Left lung (tissue), 10 donors: ENCODE results near the gene CBY2. TPM values are rescaled to one million over a fixed set of nuclear protein-coding genes. Genes with fewer than 3 reads are reported as not detected.
"Not testable (repeated sequence)": the region's sequence is repeated elsewhere in the genome, so short reads cannot be mapped to it uniquely, and the experiment has no call there.

Experiments
- ATAC-seq: fragments of 200-7000 bp; cut with Tn5 transposase; one replicate; pipeline ENCODE4 v1.9.1; 2020; ENCODE audit warnings: moderate library complexity
- DNase-seq, 4 donors: peaks; one replicate each; pipeline ENCODE4 v3.0.0-alpha.2; 2013 to 2020
- H3K27ac ChIP-seq, 2 donors: fragments of 200-600 bp; sonication (generic) in 1 of 2; one replicate each; pipeline versions ENCODE4 v1.5.0 to v1.8.0; 2020 to 2021
- H3K27me3 ChIP-seq, 2 donors: fragments of 200-600 bp; sonication (generic) in 1 of 2; one replicate each; pipeline versions ENCODE4 v1.5.0 to v1.8.0; 2020 to 2021
- H3K36me3 ChIP-seq, 2 donors: fragments of 200-600 bp; sonication (generic) in 1 of 2; one replicate each; pipeline versions ENCODE4 v1.5.0 to v1.8.0; 2020 to 2021
- H3K4me1 ChIP-seq, 2 donors: fragments of 200-600 bp; one replicate each; pipeline ENCODE4 v1.8.0; 2021
- H3K4me3 ChIP-seq, 2 donors: fragments of 200-600 bp; sonication (generic) in 1 of 2; one replicate each; pipeline versions ENCODE4 v1.5.0 to v1.8.0; 2020 to 2021; ENCODE audit warnings: mild to moderate bottlenecking in 1 of 2
- H3K9me3 ChIP-seq, 2 donors: fragments of 200-600 bp; sonication (generic) in 1 of 2; one replicate each; pipeline versions ENCODE4 v1.5.0 to v1.8.0; 2020 to 2021
- CTCF ChIP-seq, 2 donors: fragments of 200-600 bp; sonication (generic) in 1 of 2; IDR thresholded peaks; one replicate each; pipeline versions ENCODE4 v1.5.0 to v1.8.0; 2021; ENCODE audit warnings: antibody characterized with exemption in 2 of 2
- intact Hi-C, 2 donors: fragments of 100-400 bp; cut with DNase I; formaldehyde crosslinking; loops; one replicate each; pipeline versions ENCODE4 v1.11.2 to v1.14.2; 2022
- polyA plus RNA-seq, 6 donors: library from polyadenylated mRNA; unstranded; fragments of 120-200 nt; gene quantifications; one replicate each; pipeline ENCODE4 v1.2.1, GENCODE V29; 2013; ENCODE audit not compliant: insufficient read length in 6 of 6
- total RNA-seq, 2 donors: library from RNA; stranded (reverse); fragmentation: NEBNext Ultra II Directional; extraction: Animal tissue kit (Norgen Biotek cat#: 25700); gene quantifications; one replicate each; pipeline ENCODE4 v1.2.1, GENCODE V29; 2021
- donor health status: DM: no; HTN: yes; CAD: no.
- donor health status: DM: no; HTN: no; CAD: no.

Gene CBY2
- total and polyA plus RNA-seq, 8 donors, result not detected

GRCh38 chr13:45662162-45662561, 40.0 kb upstream of the CBY2 start:
- no peak for TF ChIP-seq CTCF (IDR thresholded peaks at IDR 0.05)
- intact Hi-C loops, result no loop called here
- no peak overlapping the region for H3K27ac ChIP-seq
- DNase-seq (peak in 2 of 4 donors; percentile 85 to 89), ATAC-seq (peak; percentile 43)
- no peaks in the 10 kb centered on the region for H3K4me1 ChIP-seq
- H3K36me3 ChIP-seq, result no peaks in the 10 kb centered on the region
- H3K9me3 ChIP-seq, result no peaks in the 10 kb centered on the region
- no peaks in the 10 kb centered on the region for H3K27me3 ChIP-seq
- H3K4me3 ChIP-seq, result no peak overlapping the region

- DNase-seq, ATAC-seq, intact Hi-C loops, H3K27ac ChIP-seq, H3K4me3 ChIP-seq, H3K9me3 ChIP-seq, H3K4me1 ChIP-seq, H3K36me3 ChIP-seq, H3K27me3 ChIP-seq: not testable (repeated sequence)
Measured at GRCh38 chr13:45662903-45663302, 39.2 kb upstream of the CBY2 start.

GRCh38 chr13:45669626-45670025, 32.5 kb upstream of the CBY2 start:
- H3K27ac ChIP-seq, ATAC-seq, H3K4me1 ChIP-seq, H3K4me3 ChIP-seq, H3K27me3 ChIP-seq, H3K9me3 ChIP-seq, intact Hi-C loops, H3K36me3 ChIP-seq, DNase-seq: not testable (repeated sequence)

- Histone ChIP-seq H3K36me3 (no peaks in the 10 kb centered on the region), H3K9me3 (no peaks in the 10 kb centered on the region), H3K4me1 (no peaks in the 10 kb centered on the region), H3K27me3 (no peaks in the 10 kb centered on the region), H3K27ac (no peak overlapping the region), H3K4me3 (no peak overlapping the region)
- ATAC-seq, result no peak
- no peak for TF ChIP-seq CTCF (IDR thresholded peaks at IDR 0.05)
- no peak for DNase-seq
- intact Hi-C loops, result no loop called here
Measured at GRCh38 chr13:45670189-45670885, 31.8 kb upstream of the CBY2 start.

GRCh38 chr13:45674908-45675307, 27.2 kb upstream of the CBY2 start:
- Histone ChIP-seq H3K4me1 (no peaks in the 10 kb centered on the region), H3K4me3 (no peak overlapping the region), H3K27ac (no peak overlapping the region), H3K27me3 (no peaks in the 10 kb centered on the region), H3K9me3 (no peaks in the 10 kb centered on the region), H3K36me3 (no peaks in the 10 kb centered on the region)
- no peak for DNase-seq
- no peak for TF ChIP-seq CTCF (IDR thresholded peaks at IDR 0.05)
- intact Hi-C loops, result no loop called here
- ATAC-seq, result no peak

- Histone ChIP-seq H3K36me3 (no peaks in the 10 kb centered on the region), H3K4me1 (no peaks in the 10 kb centered on the region), H3K27me3 (no peaks in the 10 kb centered on the region), H3K9me3 (no peaks in the 10 kb centered on the region), H3K4me3 (no peak overlapping the region), H3K27ac (no peak overlapping the region)
- DNase-seq, result no peak
- no peak for TF ChIP-seq CTCF (IDR thresholded peaks at IDR 0.05)
- intact Hi-C loops, result no loop called here
- ATAC-seq, result peak; percentile 44
Measured at GRCh38 chr13:45678282-45678681, 23.8 kb upstream of the CBY2 start.
